CD4-positive, alpha-beta T cell treated with Interleukin-15 for 1 hour (primary cell): ENCODE measurements around the gene MOB3B.

Experiments used
- DNase-seq: peaks from one replicate; pipeline ENCODE4 v3.0.0-alpha.2; 2020

The MOB3B gene

GRCh38 chr9:27413511-27414219, 115.9 kb downstream of the MOB3B start:
- DNase-seq, result no peak

DNA sequence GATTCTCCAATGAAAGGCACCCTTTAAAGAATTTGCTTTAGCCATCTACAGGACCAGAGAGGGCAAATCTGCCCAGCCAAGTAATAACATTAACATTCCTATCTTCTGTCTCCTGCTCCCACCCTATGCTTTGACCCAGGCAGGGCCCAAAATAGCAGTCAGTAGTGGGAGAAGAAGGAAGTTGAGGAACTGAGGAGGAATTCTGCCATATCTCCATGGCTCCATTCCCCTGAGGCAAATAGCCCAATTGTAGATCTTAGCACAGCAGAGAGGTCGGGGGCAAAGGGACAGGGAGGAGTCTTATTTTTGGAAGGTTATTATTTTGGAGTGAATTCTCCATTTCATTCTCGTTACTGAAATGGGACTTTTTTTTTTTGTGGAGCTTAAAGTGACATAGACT, 116.7 kb downstream of the MOB3B start:
- no peak for DNase-seq

- no peak for DNase-seq
Observed at GRCh38 chr9:27412081-27412480, 117.5 kb downstream of the MOB3B start.

GRCh38 chr9:27408482-27408881, 121.1 kb downstream of the MOB3B start:
- no peak for DNase-seq

DNA sequence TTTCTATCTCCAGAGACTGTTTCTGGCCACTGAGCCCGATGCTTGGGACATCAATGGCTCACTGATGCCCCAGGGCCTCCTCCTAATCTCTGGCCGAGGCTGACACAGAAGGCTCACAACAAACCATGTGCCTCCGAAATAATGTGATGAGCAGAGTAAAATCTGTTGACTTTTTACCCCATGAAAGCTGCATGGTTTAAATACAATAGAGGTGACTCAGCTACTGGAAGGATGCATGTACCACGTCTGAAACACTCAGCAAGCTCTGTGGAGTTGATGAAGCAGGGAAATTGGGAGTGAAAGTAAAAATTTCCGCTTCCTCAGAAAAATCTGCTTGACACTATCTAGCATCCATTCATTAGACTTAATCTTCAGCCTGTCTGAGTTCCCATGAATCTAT, 121.6 kb downstream of the MOB3B start:
- no peak for DNase-seq

DNA sequence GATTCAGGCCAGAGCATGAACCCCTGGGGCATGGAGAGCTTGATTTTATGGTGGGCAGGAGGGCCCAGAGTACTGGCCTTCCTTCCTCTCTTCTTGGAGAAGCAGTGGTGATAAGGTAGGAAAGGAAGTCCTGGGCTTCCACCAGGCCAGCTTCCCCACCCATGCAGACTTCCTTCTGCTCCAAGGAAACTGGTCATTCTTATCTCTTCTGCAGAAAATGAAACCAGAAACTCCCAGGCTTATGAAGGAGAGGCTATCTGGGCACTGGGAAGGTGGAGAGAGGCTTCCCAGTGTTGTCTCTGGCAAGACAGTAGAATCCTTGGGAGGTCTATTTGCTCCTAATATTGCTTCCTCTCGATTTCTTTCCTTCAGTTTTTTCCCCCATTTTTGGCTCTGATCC, 122.1 kb downstream of the MOB3B start:
- no peak for DNase-seq

DNA sequence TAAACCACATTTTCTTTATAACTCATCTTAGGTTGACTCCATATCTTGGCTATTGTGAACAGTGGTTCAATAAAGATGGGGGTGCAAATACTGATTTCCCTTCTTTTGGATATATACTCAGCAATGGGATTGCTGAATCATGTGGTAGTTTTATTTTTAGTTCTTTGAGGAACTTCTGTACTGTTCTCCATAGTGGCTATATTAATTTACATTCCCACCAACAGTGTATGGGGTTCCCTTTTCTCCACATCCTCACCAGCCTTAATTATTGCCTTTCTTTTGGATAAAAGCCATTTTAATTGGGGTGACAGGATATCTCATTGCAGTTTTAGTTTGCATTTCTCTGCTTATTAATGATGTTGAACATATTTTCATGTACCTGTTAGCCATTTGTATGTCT, 125.0 kb downstream of the MOB3B start:
- DNase-seq, result no peak

DNA sequence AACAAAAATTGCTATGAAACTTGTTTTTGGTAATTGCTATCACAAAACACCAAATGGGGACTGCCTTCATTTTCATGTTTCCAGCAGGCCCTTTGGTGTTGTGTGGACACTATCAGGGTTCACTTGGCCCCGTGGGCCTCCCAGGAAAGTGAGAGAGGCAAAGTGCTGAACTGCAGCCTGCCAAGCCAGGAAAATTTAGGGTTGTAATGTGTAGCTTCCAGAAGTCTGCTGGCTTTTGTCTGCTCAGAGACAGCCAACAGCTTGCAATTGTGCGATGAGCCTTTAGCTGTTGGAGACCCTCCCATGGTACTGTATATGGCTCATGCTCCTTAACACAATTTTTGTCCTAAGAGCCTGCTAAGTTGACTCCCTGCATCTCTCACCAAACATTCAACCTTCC, 127.0 kb downstream of the MOB3B start:
- DNase-seq, result no peak

DNA sequence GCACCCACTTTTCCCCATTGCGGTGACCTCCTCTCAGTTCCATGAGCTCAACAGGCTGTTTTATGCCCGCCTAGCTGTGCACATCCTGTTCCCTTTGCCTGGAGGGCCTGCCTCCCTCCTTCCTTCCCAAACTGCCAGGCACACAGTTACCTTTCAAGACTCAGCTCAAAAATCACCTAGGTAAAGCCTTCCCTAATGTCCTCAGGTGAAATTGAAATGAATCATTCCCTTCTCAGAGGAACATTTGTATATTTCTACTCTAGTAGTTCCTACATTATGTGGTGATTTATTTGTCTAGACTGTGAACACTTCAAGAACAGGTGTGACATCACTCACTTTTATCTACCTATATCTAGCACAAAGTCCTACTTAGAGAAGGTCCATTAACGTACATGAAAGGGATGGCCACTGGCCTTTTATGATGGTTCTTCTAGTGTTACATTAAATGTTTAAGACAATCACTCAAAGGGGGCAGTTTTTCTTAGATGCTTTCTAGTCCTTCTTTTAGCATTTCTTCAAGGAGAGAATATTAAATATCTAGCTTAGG, 129.2 kb downstream of the MOB3B start:
- no peak for DNase-seq

- DNase-seq, result no peak
Observed at GRCh38 chr9:27398982-27399653, 130.5 kb downstream of the MOB3B start.

DNA sequence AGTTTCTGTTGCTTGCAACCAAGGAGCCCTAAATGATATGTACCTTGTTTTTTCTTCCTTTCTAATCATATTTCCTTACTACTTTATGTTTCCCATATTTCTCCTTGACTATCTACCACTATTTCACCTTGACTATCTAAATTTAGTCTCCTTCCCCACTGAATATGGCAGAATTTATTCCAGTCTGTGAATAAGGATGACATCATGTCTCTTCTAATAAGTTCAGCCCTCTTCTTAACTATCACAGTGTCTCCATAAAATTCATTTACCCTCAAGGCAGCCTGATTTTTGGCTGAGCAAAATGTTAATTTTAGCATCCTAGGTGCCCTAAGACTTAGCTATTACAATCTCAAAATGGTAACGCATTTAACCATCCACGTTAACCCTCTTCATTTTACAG, 133.1 kb downstream of the MOB3B start:
- DNase-seq, result no peak

- DNase-seq, result no peak
Observed at GRCh38 chr9:27395484-27395921, 134.1 kb downstream of the MOB3B start.

DNA sequence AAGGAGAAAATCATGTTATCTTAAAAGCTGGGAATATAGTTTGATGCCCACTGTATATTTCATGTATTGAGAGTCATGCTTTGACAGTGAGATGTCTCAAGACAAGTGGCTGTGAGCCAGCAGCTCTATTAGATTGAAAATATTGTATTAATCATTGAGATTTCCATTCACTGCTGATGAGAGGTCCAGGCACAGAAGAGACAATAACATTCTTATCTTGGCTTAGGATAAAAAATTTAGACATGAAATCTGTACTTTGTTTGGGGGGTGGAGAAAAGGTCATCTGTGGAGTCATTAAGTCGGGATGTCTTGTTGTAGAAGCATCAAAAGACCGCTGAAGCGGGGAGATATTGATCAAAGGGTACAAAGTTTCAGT, 134.8 kb downstream of the MOB3B start:
- no peak for DNase-seq

- no peak for DNase-seq
Observed at GRCh38 chr9:27394154-27394825, 135.3 kb downstream of the MOB3B start.

GRCh38 chr9:27393054-27393846, 136.4 kb downstream of the MOB3B start:
- DNase-seq, result no peak

GRCh38 chr9:27392451-27392850, 137.2 kb downstream of the MOB3B start:
- no peak for DNase-seq

GRCh38 chr9:27391040-27391895, 138.3 kb downstream of the MOB3B start:
- DNase-seq, result no peak

DNA sequence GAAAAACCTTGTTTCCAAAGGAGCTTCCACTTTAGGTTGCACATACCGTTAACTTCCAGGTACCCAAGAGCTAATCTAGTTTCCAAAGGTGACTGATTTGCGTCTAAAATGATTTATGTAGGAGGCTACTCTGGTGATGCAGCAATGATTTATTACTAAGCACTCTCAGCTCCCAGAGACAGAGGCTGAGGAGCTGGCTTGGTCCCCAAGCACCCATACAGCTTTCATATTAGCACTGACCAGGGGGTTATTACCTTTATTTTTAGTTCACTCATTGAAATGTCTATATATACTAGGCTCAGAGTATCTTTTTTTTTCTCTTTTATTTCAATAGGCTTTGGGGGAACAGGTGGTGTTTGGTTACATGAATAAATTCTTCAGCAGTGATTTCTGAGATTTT, 141.5 kb downstream of the MOB3B start:
- no peak for DNase-seq

GRCh38 chr9:27387722-27388121, 141.9 kb downstream of the MOB3B start:
- no peak for DNase-seq

DNA sequence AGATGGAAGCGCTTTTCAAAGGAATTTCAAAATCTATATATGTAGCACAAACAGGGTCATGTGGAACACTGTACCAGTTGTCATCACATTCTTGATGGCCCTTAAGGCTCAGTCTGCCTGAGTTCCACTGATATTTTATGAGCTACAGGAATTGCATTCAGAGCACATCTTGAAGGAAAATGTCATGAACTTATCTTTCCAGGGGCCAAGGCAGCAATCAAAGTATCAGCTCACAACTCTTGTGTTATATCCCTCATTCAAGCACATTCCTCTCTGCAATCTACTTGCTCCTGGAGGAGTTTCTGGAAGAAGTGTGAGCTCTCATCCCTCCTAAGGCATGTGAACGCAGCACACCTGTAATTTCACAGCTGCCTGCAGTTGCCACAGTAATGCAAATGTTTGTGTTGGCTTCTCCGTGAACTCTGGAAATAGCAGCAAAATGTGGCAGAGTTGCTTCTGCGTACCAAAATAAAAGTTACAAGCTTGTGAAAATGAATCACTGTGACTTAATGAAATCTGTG, 143.0 kb downstream of the MOB3B start:
- no peak for DNase-seq

- no peak for DNase-seq
Observed at GRCh38 chr9:27385606-27386322, 143.8 kb downstream of the MOB3B start.
